Measurements from ENCODE around the gene SSBP4.

SSBP4 gene

GRCh38 chr19:18445262-18445948 is 26.2 kb downstream of the SSBP4 start:
- no peak overlapping the region for H3K27ac ChIP-seq (ENCODE audit: low read length)
- ATAC-seq (ENCODE audit: insufficient read depth, low read depth): no peak

DNA sequence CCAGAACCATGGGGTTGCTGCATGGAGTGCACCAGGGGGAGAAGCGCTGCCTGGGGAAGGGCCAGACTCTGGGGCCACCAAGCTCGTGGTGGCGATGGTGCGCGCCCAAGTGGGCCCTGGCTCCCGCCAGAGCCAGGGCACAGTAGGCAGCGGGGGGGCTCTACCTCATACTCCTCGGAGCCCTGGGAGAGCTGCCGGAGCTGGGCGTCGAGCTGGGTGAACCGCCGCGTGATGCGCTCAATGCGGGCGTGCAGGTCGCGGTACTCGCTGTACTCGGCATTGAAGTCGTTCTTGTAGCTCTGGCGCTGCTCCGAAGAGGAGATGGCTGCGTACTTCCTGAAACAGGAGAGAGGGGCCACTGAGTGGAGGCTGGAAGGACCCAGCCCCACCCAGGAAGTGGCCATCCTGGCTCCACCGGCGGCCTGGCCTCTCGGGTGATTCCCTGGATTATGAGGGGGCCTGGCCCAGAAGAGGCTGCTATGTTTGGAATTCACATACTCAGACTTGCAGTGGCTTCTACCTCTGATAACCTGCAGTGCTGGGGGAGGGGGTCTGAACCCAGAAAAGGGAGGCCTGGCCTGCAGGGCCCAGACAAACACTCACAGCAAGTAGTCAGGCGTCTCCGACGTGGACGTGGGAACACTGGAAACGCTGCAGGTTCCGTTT is 27.1 kb downstream of the SSBP4 start:
- peaks cover 75% of the 10 kb centered on the region for H3K36me3 ChIP-seq (ENCODE audit: insufficient read depth, low read length)

More at GRCh38 chr19:18445262-18445948, 26.2 kb downstream of the SSBP4 start:
- H3K9me3 ChIP-seq (ENCODE audit: insufficient read depth, low read length, severe bottlenecking): no peaks in the 10 kb centered on the region
- peaks cover 32% of the 10 kb centered on the region; the same call in 1 of the 2 replicates for H4K20me1 ChIP-seq (ENCODE audit: insufficient read depth, low read length)
- no peaks in the 10 kb centered on the region for H3K27me3 ChIP-seq (ENCODE audit: insufficient read depth, low read length, poor library complexity)
- H2AFZ ChIP-seq (ENCODE audit: low read depth, low read length): no peak overlapping the region
- no peaks in the 10 kb centered on the region for H3K79me2 ChIP-seq (ENCODE audit: insufficient read depth, low read length)
- H3K9ac ChIP-seq (ENCODE audit: low read depth, low read length): no peak overlapping the region
- TF ChIP-seq EZH2 (IDR thresholded peaks at IDR 0.05; ENCODE audit: borderline replicate concordance, low read depth, low read length, severe bottlenecking): no peak
- TF ChIP-seq, protein P1, sequence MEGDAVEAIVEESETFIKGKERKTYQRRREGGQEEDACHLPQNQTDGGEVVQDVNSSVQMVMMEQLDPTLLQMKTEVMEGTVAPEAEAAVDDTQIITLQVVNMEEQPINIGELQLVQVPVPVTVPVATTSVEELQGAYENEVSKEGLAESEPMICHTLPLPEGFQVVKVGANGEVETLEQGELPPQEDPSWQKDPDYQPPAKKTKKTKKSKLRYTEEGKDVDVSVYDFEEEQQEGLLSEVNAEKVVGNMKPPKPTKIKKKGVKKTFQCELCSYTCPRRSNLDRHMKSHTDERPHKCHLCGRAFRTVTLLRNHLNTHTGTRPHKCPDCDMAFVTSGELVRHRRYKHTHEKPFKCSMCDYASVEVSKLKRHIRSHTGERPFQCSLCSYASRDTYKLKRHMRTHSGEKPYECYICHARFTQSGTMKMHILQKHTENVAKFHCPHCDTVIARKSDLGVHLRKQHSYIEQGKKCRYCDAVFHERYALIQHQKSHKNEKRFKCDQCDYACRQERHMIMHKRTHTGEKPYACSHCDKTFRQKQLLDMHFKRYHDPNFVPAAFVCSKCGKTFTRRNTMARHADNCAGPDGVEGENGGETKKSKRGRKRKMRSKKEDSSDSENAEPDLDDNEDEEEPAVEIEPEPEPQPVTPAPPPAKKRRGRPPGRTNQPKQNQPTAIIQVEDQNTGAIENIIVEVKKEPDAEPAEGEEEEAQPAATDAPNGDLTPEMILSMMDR (IDR thresholded peaks at IDR 0.05; ENCODE audit: borderline replicate concordance, extremely low read depth, low read length, poor library complexity, severe bottlenecking): no peak
- no peaks in the 10 kb centered on the region for H3K4me1 ChIP-seq (ENCODE audit: insufficient read depth, low read length)
- no peak overlapping the region for H3K4me2 ChIP-seq (ENCODE audit: insufficient read depth, low read length)
- H3K4me3 ChIP-seq (ENCODE audit: low read depth in 1 of 2, low read length in 2 of 2): no peak overlapping the region
- DNase-seq: no peak
- peaks cover 67% of the 10 kb centered on the region for H3K36me3 ChIP-seq (ENCODE audit: insufficient read depth, low read length)

DNA sequence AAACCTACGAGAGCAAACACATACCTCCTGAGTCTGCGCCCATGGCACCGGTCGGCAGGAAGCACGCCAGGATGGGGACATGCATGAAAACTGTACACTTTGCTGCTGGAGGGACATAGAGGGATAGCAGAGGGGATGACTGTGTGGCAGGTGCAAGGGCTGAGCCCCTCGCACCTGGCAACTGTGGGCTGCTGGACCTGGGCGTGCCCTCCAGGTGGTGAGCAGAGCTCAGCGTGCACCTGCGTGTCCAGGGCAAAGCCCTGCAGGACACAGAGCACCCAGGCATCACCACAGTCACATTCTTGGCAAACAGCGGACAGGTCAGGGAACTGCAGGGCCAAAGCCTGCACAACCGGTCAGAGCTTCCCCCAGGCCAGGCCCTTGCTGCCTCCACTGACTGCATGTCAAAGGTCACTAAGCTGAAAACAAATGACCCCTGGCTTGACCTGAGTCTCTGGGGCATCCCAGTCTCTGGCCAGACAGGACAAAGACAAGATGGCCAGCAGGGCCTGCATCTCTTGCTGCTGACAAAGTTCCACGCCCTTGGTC is 27.7 kb downstream of the SSBP4 start:
- no peaks in the 10 kb centered on the region for H3K79me2 ChIP-seq (ENCODE audit: insufficient read depth, low read length)
- H3K4me1 ChIP-seq (ENCODE audit: insufficient read depth, low read length): no peaks in the 10 kb centered on the region
- DNase-seq (no peak), ATAC-seq (ENCODE audit: insufficient read depth, low read depth) (no peak)
- H2AFZ ChIP-seq (ENCODE audit: low read depth, low read length): no peak overlapping the region
- no peak overlapping the region for H3K4me3 ChIP-seq (ENCODE audit: low read depth in 1 of 2, low read length in 2 of 2)
- no peaks in the 10 kb centered on the region for H3K27me3 ChIP-seq (ENCODE audit: insufficient read depth, low read length, poor library complexity)
- no peak for TF ChIP-seq EZH2 (IDR thresholded peaks at IDR 0.05; ENCODE audit: borderline replicate concordance, low read depth, low read length, severe bottlenecking)
- TF ChIP-seq, protein P1 (IDR thresholded peaks at IDR 0.05; ENCODE audit: borderline replicate concordance, extremely low read depth, low read length, poor library complexity, severe bottlenecking): no peak
- no peak overlapping the region for H3K27ac ChIP-seq (ENCODE audit: low read length)
- H3K9me3 ChIP-seq (ENCODE audit: insufficient read depth, low read length, severe bottlenecking): no peaks in the 10 kb centered on the region
- H3K36me3 ChIP-seq (ENCODE audit: insufficient read depth, low read length): peaks cover 81% of the 10 kb centered on the region
- H3K9ac ChIP-seq (ENCODE audit: low read depth, low read length): no peak overlapping the region
- H3K4me2 ChIP-seq (ENCODE audit: insufficient read depth, low read length): no peak overlapping the region
- peaks cover 35% of the 10 kb centered on the region for H4K20me1 ChIP-seq (ENCODE audit: insufficient read depth, low read length)

More for the DNA sequence above, 27.1 kb downstream of the SSBP4 start:
- Histone ChIP-seq H3K9me3 (ENCODE audit: insufficient read depth, low read length, severe bottlenecking) (no peaks in the 10 kb centered on the region), H3K27me3 (ENCODE audit: insufficient read depth, low read length, poor library complexity) (no peaks in the 10 kb centered on the region), H3K27ac (ENCODE audit: low read length) (no peak overlapping the region), H3K4me3 (ENCODE audit: low read depth in 1 of 2, low read length in 2 of 2) (no peak overlapping the region), H3K4me1 (ENCODE audit: insufficient read depth, low read length) (no peaks in the 10 kb centered on the region), H4K20me1 (ENCODE audit: insufficient read depth, low read length) (peaks cover 38% of the 10 kb centered on the region), H2AFZ (ENCODE audit: low read depth, low read length) (no peak overlapping the region), H3K4me2 (ENCODE audit: insufficient read depth, low read length) (no peak overlapping the region), H3K9ac (ENCODE audit: low read depth, low read length) (no peak overlapping the region), H3K79me2 (ENCODE audit: insufficient read depth, low read length) (no peaks in the 10 kb centered on the region)
- DNase-seq: no peak
- TF ChIP-seq, protein P1 (IDR thresholded peaks at IDR 0.05; ENCODE audit: borderline replicate concordance, extremely low read depth, low read length, poor library complexity, severe bottlenecking): no peak
- no peak for TF ChIP-seq EZH2 (IDR thresholded peaks at IDR 0.05; ENCODE audit: borderline replicate concordance, low read depth, low read length, severe bottlenecking)
- no peak for ATAC-seq (ENCODE audit: insufficient read depth, low read depth)
